DMS114 treated with DMSO at 0.1 percent for 48 hours (cell line): ENCODE results near the gene SPECC1L.
"Not testable (repeated sequence)": the region's sequence is repeated elsewhere in the genome, so short reads cannot be mapped to it uniquely, and the experiment has no call there.

Experiments
- DNase-seq: peaks from one replicate; lab custom pipeline; 2025; ENCODE audit not compliant: unreplicated experiment; lab: John Stamatoyannopoulos, UW

Gene SPECC1L

DNA sequence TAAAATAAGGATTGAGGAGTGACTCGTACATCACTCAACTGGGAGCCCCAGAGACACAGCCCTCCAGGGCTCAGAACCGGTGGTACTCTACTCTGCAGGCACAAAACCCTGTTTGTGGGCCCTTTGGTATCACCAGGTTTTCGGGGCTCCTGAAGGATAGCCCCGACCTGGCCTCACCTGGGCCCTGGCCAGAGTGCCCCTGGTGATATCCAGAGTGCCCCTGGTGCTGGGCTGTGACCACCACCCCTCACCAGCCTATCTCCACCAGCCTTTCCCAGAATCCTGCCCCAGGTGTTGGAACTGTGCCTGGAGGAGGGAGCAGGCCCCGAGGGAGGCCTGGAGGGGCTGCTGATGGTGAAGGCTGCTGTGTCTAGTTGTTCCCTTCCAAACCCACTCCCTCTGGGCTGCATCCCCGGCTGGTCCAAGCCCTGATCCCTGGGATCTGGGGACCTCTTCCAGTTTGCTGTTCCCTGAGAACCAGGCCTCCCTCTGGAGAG is 23.6 kb upstream of the SPECC1L start:
- DNase-seq: no peak

DNA sequence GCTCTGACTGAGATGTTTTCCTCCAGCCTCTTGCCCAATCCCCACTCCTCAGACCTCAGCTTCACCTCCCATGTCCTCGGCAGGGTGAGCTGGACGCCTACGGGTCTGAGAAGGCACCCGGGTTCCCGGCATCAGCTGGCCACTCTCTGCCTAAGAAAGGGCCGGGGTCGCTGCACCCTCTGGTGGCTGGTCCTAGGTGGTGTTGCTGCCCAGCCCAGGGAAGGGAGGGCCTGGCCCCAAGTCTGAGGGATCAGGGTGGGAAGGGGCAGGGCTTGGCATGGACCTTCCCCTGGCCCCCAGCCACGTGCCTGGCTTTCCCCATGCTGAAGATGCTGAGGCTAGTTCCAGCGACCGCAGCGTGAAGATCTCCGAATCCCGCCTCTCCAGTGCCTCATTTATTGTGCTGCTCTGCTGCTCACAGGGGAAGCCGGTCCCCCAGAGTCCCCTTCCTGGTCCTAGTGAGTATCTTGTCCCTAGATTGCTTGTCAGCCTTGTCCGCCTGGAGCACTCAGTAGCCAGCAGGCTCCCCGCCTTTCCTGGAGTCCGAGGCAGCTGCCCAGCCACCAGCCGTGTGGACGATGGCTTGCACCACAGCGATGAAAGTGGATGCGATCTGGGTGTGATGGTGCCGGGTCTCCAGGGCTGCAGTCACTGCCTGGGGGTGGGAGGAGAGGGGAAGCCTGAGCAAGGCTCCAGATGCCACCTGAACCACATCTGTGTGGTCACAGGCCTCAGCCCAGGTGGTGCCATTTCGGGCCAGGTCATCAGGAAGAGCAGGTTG is 22.9 kb upstream of the SPECC1L start:
- DNase-seq: peak; percentile 48

DNA sequence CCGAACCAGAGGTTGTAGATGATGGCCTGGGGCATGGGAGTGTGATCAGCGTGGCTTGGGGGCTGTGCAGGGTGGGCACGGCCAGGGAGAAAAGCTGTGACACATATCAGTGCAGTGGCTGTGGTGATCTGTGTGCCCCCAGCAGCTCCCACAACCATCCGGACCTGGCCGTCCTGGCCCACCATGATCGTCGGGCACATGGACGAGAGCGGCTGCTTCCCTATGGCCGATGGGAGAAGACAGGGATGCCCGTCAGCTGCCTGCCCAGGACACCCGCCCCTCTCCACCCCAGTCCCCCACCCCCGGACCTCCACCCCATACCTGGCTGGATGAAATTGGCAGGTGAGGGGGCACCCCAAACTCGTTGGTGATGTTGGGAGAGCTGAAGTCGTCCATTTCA is 22.0 kb upstream of the SPECC1L start:
- not testable (repeated sequence) for DNase-seq

DNA sequence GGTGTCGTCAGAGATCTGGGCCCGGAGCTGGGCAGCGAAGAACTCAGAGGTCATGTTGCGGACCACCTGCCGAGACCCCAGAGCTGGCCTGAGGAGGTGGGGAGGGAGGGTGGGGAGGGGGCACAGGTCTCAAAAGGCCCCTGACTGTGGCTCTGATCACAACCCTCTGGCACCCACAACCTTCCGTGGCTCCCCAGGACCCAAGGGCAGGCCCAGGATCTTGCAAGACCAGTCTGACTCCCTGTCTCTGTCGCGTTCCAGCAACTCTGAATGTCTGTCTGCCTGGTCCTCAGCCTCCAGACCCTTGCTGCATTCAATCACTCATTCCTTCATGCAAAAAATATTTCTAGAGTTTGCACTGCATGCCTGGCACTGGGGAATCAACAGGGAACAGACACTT is 21.2 kb upstream of the SPECC1L start:
- not testable (repeated sequence) for DNase-seq

DNA sequence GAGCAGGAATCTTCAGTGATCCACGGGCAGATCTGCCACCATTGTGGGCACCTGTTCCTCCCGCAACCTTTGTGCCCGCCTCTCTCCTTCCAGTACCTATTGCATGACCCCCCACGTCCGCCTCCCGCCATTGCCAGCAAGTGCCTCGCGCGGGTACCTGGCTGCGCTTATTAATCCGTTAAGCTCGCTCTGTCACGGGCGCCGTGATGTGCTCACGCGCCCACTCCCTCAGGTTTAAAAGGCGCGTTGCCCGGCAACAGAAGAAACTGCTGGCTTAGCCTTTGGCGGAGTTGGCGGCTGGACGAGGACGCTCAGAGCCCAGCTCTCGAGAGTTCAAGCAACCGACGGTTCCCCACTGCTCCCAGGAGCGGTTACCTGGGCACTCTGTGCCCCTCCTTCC is 19.3 kb upstream of the SPECC1L start:
- DNase-seq: not testable (repeated sequence)

DNA sequence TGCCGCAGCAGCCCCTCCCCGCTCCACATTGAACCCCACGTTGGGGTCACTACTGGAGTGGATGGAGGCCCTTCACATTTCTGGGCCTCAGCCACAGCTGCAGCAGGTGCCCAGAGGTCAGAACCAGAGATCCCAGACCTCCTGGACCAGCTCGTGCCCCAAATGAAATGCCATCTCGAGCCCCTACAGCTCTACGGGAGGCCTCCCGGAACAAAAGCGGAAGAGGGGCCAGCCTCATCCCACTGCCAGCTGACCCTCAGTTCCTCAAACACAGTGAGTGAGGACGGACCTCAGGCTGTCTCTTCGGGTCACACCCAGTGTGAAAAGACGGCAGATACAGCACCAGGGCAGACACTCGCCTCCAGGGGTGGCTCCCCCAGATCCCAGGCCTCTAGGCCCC is 17.5 kb upstream of the SPECC1L start:
- DNase-seq: not testable (repeated sequence)

DNA sequence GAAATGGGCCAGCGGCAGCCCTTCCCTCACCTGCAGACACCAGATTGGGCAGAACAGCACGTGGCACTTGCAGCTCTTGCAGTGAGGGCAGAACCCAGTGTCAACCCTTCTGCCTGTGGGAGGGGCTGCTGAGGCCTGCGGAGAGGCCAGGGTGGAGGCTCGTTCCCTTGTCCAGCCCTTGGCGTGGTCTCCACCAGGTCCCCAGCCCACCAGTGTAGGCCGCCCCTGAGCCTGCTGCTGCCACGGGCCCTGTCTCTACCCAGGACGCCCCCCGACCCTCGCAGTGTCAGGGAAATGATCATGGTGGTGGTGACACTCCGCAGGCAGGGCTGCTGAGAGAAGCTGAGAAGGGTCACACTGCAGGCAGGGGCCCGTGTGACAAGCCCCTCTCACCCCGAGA is 14.5 kb upstream of the SPECC1L start:
- not testable (repeated sequence) for DNase-seq

DNA sequence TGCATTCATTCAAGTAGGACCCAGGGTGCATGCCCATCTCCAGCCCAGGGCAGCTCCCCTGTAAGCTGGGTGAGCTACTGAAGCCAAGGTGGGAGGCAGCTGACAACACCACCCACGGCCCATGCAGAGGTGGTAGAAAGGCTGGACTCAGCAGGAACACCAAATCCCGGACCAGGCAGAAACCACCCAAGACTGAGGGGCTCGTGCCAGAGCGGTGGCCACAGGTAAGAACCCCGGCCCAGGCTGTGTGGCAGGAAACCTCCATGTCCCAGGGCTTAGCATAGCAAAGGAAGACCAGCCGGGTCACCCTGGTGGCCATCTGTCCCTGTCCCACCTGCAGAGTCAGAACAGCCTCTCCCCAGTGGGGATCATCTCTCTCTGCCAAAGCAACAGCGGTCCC is 13.9 kb upstream of the SPECC1L start:
- not testable (repeated sequence) for DNase-seq

DNA sequence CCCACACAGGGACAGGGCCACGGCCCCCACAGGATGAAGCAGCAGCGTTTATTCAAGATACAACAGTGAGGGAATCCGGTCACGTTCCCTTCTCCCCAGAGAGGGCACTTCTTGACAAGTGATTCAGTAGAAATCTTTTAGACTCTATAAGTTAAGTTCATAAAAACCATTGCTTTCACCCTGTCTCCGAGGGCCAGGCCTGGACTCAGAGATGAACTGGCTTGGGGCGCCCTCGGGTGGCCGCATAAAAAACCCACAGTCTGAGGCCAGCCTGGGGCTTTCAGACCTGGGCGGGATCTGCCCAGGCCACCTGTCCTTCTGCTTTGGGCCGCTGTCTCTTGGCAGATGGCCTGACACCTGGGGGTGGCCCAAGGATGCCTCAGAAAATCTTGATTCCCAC is 11.2 kb upstream of the SPECC1L start:
- DNase-seq: peak; percentile 25

DNA sequence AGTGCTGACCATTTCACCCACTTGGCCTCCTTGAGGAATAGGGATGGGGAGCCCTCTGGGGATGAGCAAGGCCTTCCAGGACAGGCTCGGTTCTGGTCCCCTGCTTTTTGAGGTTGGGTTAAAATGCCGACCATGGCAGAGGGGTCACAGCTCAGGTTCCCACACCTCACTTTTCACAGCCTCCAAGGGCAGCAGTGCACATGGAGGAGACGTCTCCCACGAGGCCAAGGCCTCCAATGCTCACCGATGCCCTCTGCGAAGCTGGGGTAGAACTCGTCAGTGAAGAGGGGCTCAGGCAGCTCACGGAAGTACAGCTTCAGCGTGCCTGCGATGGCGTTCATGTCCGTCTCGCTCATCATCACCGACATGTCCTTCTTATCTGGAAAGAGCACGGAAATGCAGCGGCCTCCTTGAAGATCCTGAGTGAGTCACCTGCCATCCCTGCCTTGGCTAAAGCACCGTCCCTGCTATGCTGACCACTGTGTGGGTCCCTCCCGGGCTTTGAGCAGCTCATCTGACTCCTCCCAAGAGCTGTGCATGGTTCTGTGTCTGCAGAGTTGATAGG is 8.4 kb upstream of the SPECC1L start:
- DNase-seq: not testable (repeated sequence)

DNA sequence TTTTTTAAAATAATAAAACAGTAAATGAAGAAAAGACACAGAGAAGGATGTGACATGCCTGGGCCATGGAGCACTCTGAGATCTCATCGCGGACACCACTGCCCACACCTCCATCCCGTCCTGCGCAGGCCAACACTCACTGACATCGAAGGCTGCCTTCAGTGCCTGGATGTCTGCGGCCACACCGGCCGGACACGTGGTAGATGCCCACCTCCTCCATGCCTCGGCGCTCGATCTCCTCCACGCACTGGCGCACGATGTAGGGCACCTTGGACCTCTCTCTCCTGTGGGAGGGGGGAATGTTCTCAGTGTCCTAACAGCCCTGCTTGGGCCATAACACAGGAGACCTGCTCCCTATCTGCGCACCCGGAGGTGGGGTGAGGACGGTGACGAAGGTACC is 7.2 kb upstream of the SPECC1L start:
- DNase-seq: not testable (repeated sequence)

DNA sequence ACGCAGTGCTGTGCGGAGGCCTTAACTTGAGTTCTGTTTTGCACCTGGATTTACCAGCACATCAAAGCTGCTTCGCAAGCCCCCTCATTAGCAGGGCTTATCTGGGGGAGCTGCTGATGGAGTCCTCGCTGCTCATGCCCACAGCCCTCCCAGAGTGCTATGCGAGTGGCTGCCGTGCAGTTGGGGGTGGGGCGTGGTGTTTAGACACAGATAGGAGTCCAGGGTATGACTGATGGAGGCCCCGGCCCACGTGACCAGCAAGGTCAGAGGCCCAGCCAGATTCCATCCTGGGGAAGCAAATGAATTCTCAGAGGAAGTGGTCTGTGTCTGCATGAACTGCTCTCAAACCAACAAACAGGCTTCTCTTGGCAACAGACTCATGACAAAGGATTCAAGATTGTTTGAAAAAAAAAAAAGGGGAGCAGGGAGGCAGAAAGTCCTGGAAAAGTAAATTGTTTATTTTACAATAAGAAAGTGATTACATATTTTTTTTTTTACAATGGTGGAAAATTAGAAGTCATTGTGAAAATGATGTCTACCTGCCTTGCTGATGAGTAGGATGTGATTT is 6.2 kb upstream of the SPECC1L start:
- not testable (repeated sequence) for DNase-seq

DNA sequence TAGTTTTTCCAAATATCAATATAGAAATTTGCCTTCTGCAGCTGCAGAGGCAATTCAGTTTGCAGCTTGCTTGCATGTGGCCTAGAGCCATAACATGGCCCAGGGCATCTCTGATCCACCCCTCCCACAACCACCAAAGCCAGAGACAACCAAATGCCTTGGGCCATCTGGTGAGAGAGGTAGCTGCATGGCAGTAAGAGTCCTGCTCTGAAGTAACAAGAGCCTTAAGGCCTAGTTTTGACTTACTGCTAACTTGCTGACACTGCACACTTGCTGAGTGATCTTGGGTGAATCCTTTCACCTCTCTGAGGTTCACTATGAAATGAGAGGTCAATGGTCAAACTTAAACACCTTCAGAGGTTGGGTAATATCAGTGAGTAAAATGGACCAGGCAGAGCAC is 4.9 kb upstream of the SPECC1L start:
- DNase-seq: no peak

DNA sequence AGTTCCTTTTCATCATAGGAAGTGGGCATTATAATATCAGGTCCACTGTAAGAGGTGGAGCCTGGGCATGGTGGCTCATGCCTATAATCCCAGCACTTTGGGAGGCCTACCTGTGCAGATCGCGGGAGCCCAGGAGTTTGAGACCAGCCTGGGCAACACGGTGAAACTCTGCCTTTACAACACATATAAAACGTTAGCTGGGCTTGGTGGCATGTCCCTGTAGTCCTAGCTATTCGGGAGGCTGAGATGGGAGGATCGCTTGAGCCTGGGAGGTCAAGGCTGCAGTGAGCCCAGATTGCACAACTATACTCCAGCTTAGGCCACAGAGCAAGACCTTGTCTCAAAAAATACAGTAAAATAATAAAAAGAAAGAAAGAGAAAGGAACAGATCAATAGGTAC is 4.1 kb upstream of the SPECC1L start:
- not testable (repeated sequence) for DNase-seq

DNA sequence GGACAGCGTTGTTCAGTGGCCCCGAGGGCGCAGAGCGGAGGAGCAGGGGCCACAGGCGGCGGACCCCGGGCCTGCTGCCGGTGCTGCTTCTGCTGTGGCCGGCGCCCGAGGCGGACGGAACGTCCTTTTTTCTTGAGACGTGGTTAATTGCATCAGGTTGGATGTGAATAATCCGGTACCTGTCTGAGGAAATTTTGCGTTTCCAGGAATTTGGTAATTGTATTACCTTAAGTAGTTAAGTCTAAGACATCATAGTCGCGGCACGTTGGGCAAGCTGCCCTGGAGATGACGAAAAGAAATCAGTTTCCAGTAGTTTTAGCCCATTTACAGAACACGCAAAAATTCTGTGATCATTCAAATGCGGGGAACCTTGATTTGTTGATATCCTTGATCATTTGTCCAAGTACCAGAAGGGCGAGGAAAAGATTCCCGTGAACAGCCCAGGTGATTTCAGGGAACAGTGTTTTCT is 789 bp downstream of the SPECC1L start:
- DNase-seq: no peak

DNA sequence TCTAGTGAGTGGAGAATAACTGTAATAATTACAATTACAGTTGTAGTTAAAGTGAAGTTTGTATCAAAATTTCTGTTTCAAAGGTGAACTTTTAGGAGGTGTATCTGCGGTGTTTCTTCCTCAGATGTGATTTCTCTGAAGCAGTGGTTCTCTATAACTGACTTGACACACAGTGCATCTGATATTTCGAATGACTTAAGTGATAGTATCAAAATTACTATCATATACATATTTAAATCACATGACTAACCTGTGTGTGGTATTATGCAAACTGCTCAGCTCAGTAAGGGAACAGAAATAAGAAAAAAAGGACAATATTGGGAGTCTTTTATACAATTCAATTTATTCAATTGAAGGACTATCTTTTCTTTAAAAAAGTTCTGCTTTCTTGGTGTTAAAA is 2.4 kb downstream of the SPECC1L start:
- not testable (repeated sequence) for DNase-seq

DNA sequence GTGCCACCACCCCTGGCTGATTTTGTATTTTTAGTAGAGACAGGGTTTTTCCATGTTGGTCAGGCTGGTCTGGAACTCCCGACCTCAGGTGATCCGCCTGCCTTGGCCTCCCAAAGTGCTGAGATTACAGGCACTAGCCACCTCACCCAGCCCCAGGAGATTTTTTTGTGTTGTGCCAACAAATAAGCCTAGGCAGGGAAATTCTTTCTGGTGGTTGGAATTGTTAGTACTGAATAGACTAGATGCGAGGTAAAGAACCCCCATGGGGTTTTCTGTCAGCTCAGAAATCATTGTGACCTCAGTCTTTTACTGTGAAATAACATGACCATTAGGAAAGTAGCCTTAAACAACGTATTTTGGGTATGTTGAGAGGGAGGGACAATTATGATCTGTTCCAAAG is 3.3 kb downstream of the SPECC1L start:
- not testable (repeated sequence) for DNase-seq

DNA sequence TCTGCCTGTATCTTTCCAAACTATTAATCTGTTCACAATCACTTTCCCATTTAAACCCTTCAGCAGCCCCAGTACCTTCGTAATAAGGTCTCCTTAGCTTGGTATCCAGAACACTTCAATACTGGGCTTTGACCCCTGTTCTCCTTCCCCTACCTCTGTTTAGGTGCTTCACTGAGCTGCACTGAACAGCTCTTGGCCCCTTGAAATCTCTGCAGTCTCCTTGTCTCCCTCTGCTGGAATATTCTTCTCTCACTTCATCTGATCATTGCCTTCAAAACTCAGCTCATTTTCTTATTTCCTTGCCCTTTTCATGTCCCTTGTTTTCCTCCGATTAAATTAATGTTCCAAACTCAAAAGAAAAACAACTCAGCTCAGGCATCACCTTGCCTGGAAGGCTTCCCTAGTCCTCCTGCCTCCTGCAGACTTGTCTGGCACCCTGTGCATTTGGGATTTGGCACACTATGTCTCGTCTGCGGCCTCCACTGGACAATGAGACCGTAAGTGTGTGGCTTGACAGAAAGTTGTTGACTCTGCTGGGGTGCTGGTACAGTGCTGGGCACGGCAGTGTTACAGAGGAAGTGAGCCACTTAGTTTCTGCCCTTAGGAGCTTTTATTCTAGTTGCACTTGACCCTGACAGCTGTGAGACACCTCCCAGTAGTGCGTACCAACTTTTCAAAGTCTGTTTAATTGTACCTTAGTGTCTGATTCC is 4.2 kb downstream of the SPECC1L start:
- not testable (repeated sequence) for DNase-seq

DNA sequence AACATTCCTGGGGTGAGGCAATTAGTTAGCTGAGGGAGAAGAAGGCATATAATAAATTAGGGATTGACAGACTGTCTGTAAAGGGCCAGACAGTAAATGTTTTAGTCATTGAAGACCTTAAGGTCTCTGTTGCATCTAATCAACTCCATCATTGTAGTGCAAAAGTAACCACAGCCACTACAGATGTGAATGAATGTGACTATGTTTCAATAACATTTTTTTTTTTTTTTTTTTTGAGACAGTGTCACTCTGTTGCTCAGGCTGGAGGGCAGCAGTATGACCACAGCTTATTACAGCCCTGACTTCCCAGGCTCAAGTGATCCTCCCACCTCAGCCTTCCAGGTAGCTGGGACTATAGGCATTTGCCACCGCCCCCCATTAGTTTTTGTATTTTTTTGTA is 9.7 kb downstream of the SPECC1L start:
- not testable (repeated sequence) for DNase-seq

DNA sequence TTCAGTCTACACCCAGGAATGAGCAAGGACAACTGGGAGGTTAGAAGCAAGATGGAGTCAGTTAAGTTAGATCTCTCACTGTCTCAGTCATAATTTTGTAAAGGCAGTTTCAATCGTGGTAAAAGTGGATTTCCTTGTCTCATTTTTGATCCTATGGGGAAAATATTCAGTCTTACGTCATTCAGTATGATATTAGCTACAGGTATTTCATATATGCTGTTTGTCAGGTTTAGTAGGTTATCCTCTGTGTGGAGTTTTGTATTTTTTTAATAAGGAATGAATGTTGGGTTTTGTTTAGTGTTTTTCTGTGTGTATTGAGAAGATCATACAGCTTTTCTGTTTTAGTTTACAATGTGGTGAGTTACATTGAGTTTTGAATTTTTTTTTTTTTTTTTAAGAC is 11.8 kb downstream of the SPECC1L start:
- no peak for DNase-seq

DNA sequence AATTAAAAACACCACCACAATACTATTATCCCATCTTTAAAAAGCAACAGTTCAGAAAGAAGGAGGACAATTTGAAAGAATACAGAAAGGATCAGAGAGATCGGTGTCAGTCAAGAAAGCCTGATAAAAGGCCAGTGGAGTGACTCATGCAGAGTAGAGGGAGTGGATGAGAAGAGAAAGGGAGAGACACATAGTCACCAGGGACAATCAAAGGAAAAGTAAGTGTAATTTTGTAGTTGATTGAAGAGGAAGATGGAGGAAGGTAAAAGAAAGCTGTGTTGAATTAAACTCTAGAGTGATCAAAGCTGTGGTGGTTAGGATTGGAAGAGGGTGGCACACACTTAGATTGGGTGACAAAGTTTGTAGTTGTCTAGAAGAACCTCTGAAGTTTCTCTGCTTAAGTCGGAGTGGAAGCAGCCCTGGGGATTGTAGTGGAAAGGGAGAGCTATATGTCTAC is 14.1 kb downstream of the SPECC1L start:
- no peak for DNase-seq
